Measurements from ENCODE around the gene TMEM234. TPM values are rescaled to one million over a fixed set of nuclear protein-coding genes. Genes with fewer than 3 reads are reported as not detected.

TMEM234 gene
- total RNA-seq (2014; rRNA removed) (4.2 and 7.7 TPM in 2 replicates), Bru-seq, nascent RNA (percentile 85 among the genes with signal in this experiment), BruChase-seq, experiment 1, labeled RNA remaining after a 6-hour chase (percentile 68 among the genes with signal in this experiment), BruChase-seq, experiment 2, labeled RNA remaining after a 2-hour chase (percentile 67 among the genes with signal in this experiment)
- long read RNA-seq, partial matches to known transcripts: 8 of 29 reads
- long read RNA-seq, other reads (novel, unspliced or antisense): 17 of 29 reads

GRCh38 chr1:32221980-32222755 lies at the start of gene TMEM234, which contains the start of gene EIF3I:
Gene TMEM234, minus strand, starts transcription at chr1:32222353. Its CDS starts 31 bp downstream, at chr1:32222322.
Gene EIF3I, plus strand, starts transcription at chr1:32222407. Its CDS starts 35 bp downstream, at chr1:32222442.
- Histone ChIP-seq H2AFZ (ENCODE audit: low read length) (peak within 1 kb of the TSS; percentile 60), H3K27me3 (ENCODE audit: low read length) (no peaks in the 10 kb centered on the region), H3K9ac (ENCODE audit: low read length) (peak within 1 kb of the TSS; percentile 98), H4K20me1 (ENCODE audit: low read length) (no peaks in the 10 kb centered on the region), H3K4me3 (ENCODE audit: low read length) (peak within 1 kb of the TSS; percentile 86), H3K27ac (ENCODE audit: low read length) (peak within 1 kb of the TSS; percentile 70), H3K9me2 (replicated peaks; ENCODE audit: low read length) (no peaks in the 10 kb centered on the region), H3K9me3 (ENCODE audit: low read length) (no peaks in the 10 kb centered on the region), H3K4me1 (ENCODE audit: insufficient read depth, low read length) (peaks cover 24% of the 10 kb centered on the region), H3K4me2 (ENCODE audit: low read length) (peak within 1 kb of the TSS; percentile 93), H3F3A (ENCODE audit: low read length, unreplicated experiment) (no peaks in the 10 kb centered on the region), H3K36me3 (ENCODE audit: low read depth, low read length) (peaks cover 19% of the 10 kb centered on the region), H3K79me2 (ENCODE audit: low read length) (peaks cover 55% of the 10 kb centered on the region)
- TSS peak; percentile 75 for BruUV-seq (replicated peaks)
- DNase-seq: peak; percentile 95
- TF ChIP-seq CTCF (conservative IDR thresholded peaks at IDR 0.05; ENCODE audit: low read depth, low read length): no peak
- TF ChIP-seq EZH2 (IDR thresholded peaks at IDR 0.05; ENCODE audit: low read length, unreplicated experiment): no peak
- no peak for TF ChIP-seq EZH2phosphoT487 (IDR thresholded peaks at IDR 0.05; ENCODE audit: borderline replicate concordance, low read length)
- ChIA-PET CTCF (interaction anchor here (0.5 kb wide), 1 partner anchor 149 kb away, joined by 7 read pairs; the partner anchor contains the start of gene TMEM39B), POLR2A (ENCODE audit: unreplicated experiment) (interaction anchor here (0.6 kb wide), 1 partner anchor 68 kb away, joined by 4 read pairs; no protein-coding TSS in a partner anchor)
- intact Hi-C loops (cut with micrococcal nuclease): no loop called here
- ATAC-seq: peak; percentile 93

- Histone ChIP-seq H3K27ac (ENCODE audit: low read length) (no peak overlapping the region), H3K4me2 (ENCODE audit: low read length) (no peak overlapping the region), H3K4me1 (ENCODE audit: insufficient read depth, low read length) (peaks cover 13% of the 10 kb centered on the region), H3F3A (ENCODE audit: low read length, unreplicated experiment) (no peaks in the 10 kb centered on the region), H3K27me3 (ENCODE audit: low read length) (no peaks in the 10 kb centered on the region), H3K9ac (ENCODE audit: low read length) (no peak overlapping the region), H3K9me2 (replicated peaks; ENCODE audit: low read length) (no peaks in the 10 kb centered on the region), H3K4me3 (ENCODE audit: low read length) (no peak overlapping the region), H3K36me3 (ENCODE audit: low read depth, low read length) (no peaks in the 10 kb centered on the region), H2AFZ (ENCODE audit: low read length) (no peak overlapping the region), H3K79me2 (ENCODE audit: low read length) (no peaks in the 10 kb centered on the region), H3K9me3 (ENCODE audit: low read length) (no peaks in the 10 kb centered on the region), H4K20me1 (ENCODE audit: low read length) (no peaks in the 10 kb centered on the region)
- CTCF ChIA-PET: no interaction called here
- POLR2A ChIA-PET (ENCODE audit: unreplicated experiment): no interaction called here
- no TSS peak for BruUV-seq (replicated peaks)
- no peak for DNase-seq
- intact Hi-C loops (cut with micrococcal nuclease): no loop called here
- no peak for ATAC-seq
- TF ChIP-seq CTCF (conservative IDR thresholded peaks at IDR 0.05; ENCODE audit: low read depth, low read length) (no peak), EZH2phosphoT487 (IDR thresholded peaks at IDR 0.05; ENCODE audit: borderline replicate concordance, low read length) (no peak), EZH2 (IDR thresholded peaks at IDR 0.05; ENCODE audit: low read length, unreplicated experiment) (no peak)
These were observed 47.6 kb upstream of the TMEM234 start for GRCh38 chr1:32269744-32270143.
